Measurements from ENCODE around the gene TLE1. TPM values are rescaled to one million over a fixed set of nuclear protein-coding genes. Genes with fewer than 3 reads are reported as not detected.
A peak's percentile ranks its signal among the peaks of the same experiment; 100 is the strongest.

The TLE1 gene
- total and polyA plus RNA-seq, 2 experiments from 2014 or later: 100 to 117 TPM

DNA sequence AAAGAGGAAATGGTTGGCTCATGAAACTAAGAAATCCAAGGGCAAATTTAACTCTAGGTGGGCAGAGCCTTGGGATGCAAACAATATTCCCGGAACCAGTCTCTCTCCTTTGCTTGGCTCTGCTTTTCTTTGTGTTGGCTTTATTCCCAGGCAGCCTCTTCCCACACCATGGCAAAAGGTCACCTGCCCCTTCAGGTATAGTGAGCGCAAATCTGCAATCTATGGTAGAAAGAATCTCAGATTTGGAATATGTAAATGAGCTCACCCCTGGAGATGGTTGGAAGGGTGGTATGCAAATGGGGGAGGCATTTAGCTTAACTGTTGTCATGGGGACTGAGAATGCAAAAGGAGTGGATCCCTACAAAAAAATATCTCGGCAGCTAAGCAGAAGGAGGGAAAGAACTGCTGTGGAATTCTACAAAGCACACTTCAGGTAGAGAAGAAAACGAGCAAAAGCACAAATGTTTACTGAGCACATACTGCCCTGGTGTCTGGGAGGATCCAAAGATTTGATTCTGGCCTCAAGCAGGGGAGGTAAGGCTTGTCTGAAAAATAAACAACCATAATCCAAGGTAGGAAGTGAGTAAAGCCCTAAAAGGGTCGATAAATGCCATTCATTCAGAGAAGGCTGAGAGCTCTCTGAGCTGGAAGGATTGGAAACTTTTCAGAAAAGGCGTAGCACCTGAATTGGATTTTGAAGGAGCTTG, 139.7 kb downstream of the TLE1 start:
- no peaks in the 10 kb centered on the region for H3K27me3 ChIP-seq
- peak overlapping the region; percentile 33 for H3K4me2 ChIP-seq
- no peaks in the 10 kb centered on the region for H3K9me2 ChIP-seq (replicated peaks; ENCODE audit: insufficient read depth)
- H3K36me3 ChIP-seq (replicated peaks; ENCODE audit: insufficient read depth, low read depth): no peaks in the 10 kb centered on the region
- 38% methylated on average over 6 of the region's 6 CpGs for WGBS (ENCODE audit: low lambda C conversion rate, missing lambda C conversion rate)
- H3K4me1 ChIP-seq (ENCODE audit: insufficient read depth): peaks cover 29% of the 10 kb centered on the region
- H3K4me3 ChIP-seq: no peak overlapping the region
- no peaks in the 10 kb centered on the region for H4K20me1 ChIP-seq (ENCODE audit: insufficient read depth, poor library complexity, severe bottlenecking)
- no peak for TF ChIP-seq EZH2phosphoT487 (IDR thresholded peaks at IDR 0.05; ENCODE audit: low read depth, severe bottlenecking, unreplicated experiment)
- TF ChIP-seq EZH2 (IDR thresholded peaks at IDR 0.05; ENCODE audit: borderline replicate concordance): no peak
- DNase-seq (ENCODE audit: low spot score): no peak
- peak overlapping the region; percentile 3 for H3K27ac ChIP-seq
- no peaks in the 10 kb centered on the region for H3K9me3 ChIP-seq (ENCODE audit: low read depth)
- H3K79me2 ChIP-seq: no peaks in the 10 kb centered on the region
- no peak overlapping the region for H2AFZ ChIP-seq

DNA sequence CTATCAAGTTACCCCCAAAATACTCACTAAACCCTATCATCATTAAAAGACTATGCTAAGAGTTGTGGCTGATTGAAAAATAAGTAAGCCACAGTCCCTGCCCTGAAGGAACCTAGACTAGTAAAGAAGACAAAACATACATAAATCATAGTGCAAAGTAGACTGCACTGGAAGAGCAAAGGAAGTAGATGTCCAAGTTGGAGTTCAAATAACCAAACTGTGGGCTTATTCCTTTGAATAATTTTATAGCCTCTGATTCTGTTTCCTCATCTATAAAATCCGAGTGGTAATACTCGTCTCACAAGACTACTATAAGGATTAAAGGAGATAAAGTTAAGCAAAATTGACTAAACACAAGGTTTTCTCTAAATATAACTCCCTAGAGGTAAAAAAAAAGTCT, 140.4 kb downstream of the TLE1 start:
- TF ChIP-seq EZH2 (IDR thresholded peaks at IDR 0.05; ENCODE audit: borderline replicate concordance): no peak
- no peak for TF ChIP-seq CTCF (IDR thresholded peaks at IDR 0.05; ENCODE audit: poor library complexity)
- TF ChIP-seq EZH2phosphoT487 (IDR thresholded peaks at IDR 0.05; ENCODE audit: low read depth, severe bottlenecking, unreplicated experiment): no peak
- H3K9me3 ChIP-seq (ENCODE audit: low read depth): no peaks in the 10 kb centered on the region
- H2AFZ ChIP-seq: no peak overlapping the region
- H3K36me3 ChIP-seq (replicated peaks; ENCODE audit: insufficient read depth, low read depth): no peaks in the 10 kb centered on the region
- no peak for DNase-seq (ENCODE audit: low spot score)
- peaks cover 29% of the 10 kb centered on the region for H3K4me1 ChIP-seq (ENCODE audit: insufficient read depth)
- 66% methylated on average over 2 of the region's 2 CpGs for WGBS (ENCODE audit: low lambda C conversion rate, missing lambda C conversion rate)
- H3K27ac ChIP-seq: no peak overlapping the region
- H3K79me2 ChIP-seq: no peaks in the 10 kb centered on the region
- H3K9me2 ChIP-seq (replicated peaks; ENCODE audit: insufficient read depth): no peaks in the 10 kb centered on the region
- H3K4me3 ChIP-seq: no peak overlapping the region
- H3K27me3 ChIP-seq: no peaks in the 10 kb centered on the region
- H4K20me1 ChIP-seq (ENCODE audit: insufficient read depth, poor library complexity, severe bottlenecking): no peaks in the 10 kb centered on the region
- no peak overlapping the region for H3K4me2 ChIP-seq

- Histone ChIP-seq H4K20me1 (ENCODE audit: insufficient read depth, poor library complexity, severe bottlenecking) (no peaks in the 10 kb centered on the region), H3K9me2 (replicated peaks; ENCODE audit: insufficient read depth) (no peaks in the 10 kb centered on the region), H2AFZ (no peak overlapping the region), H3K36me3 (replicated peaks; ENCODE audit: insufficient read depth, low read depth) (no peaks in the 10 kb centered on the region), H3K4me3 (no peak overlapping the region), H3K27me3 (no peaks in the 10 kb centered on the region), H3K9me3 (ENCODE audit: low read depth) (no peaks in the 10 kb centered on the region), H3K27ac (no peak overlapping the region), H3K4me2 (peak overlapping the region; percentile 12), H3K79me2 (no peaks in the 10 kb centered on the region), H3K4me1 (ENCODE audit: insufficient read depth) (peaks cover 17% of the 10 kb centered on the region)
- no peak for DNase-seq (ENCODE audit: low spot score)
- WGBS (ENCODE audit: low lambda C conversion rate, missing lambda C conversion rate): 29% methylated on average over 4 of the region's 4 CpGs
- TF ChIP-seq EZH2phosphoT487 (IDR thresholded peaks at IDR 0.05; ENCODE audit: low read depth, severe bottlenecking, unreplicated experiment) (no peak), CTCF (IDR thresholded peaks at IDR 0.05; ENCODE audit: poor library complexity) (no peak), EZH2 (IDR thresholded peaks at IDR 0.05; ENCODE audit: borderline replicate concordance) (no peak)
Observed at GRCh38 chr9:81546489-81546888, 142.9 kb downstream of the TLE1 start.

- TF ChIP-seq EZH2 (IDR thresholded peaks at IDR 0.05; ENCODE audit: borderline replicate concordance): no peak
- TF ChIP-seq EZH2phosphoT487 (IDR thresholded peaks at IDR 0.05; ENCODE audit: low read depth, severe bottlenecking, unreplicated experiment): no peak
- TF ChIP-seq CTCF (IDR thresholded peaks at IDR 0.05; ENCODE audit: poor library complexity): no peak
- Histone ChIP-seq H2AFZ (no peak overlapping the region), H3K27ac (no peak overlapping the region), H3K36me3 (replicated peaks; ENCODE audit: insufficient read depth, low read depth) (no peaks in the 10 kb centered on the region), H3K4me2 (no peak overlapping the region), H3K79me2 (no peaks in the 10 kb centered on the region), H3K27me3 (no peaks in the 10 kb centered on the region), H3K4me3 (no peak overlapping the region), H4K20me1 (ENCODE audit: insufficient read depth, poor library complexity, severe bottlenecking) (no peaks in the 10 kb centered on the region), H3K9me3 (ENCODE audit: low read depth) (no peaks in the 10 kb centered on the region), H3K4me1 (ENCODE audit: insufficient read depth) (peaks cover 18% of the 10 kb centered on the region), H3K9me2 (replicated peaks; ENCODE audit: insufficient read depth) (no peaks in the 10 kb centered on the region)
- DNase-seq (ENCODE audit: low spot score): no peak
- 97% methylated on average over 1 of the region's 1 CpG for WGBS (ENCODE audit: low lambda C conversion rate, missing lambda C conversion rate)
Observed at GRCh38 chr9:81543695-81544094, 145.7 kb downstream of the TLE1 start.

All from hepatocyte (in vitro differentiated cells).